Sigmoid colon (tissue), 7 donors: ENCODE results near the gene HBB. TPM values are rescaled to one million over a fixed set of nuclear protein-coding genes. Genes with fewer than 3 reads are reported as not detected.
"Not testable (repeated sequence)": the region's sequence is repeated elsewhere in the genome, so short reads cannot be mapped to it uniquely, and the experiment has no call there.

Source experiments
- DNase-seq: peaks from one replicate; pipeline ENCODE4 v3.0.0-alpha.2; 2019
- H3K27ac ChIP-seq, 4 donors: fragments of 200-600 bp; sonication (generic); one replicate each; pipeline ENCODE4 v1.5.1; 2016 to 2019; ENCODE audit warnings: mild to moderate bottlenecking in 1 of 4
- H3K27me3 ChIP-seq, 3 donors: fragments of 200-600 bp; sonication (generic); one replicate each; pipeline ENCODE4 v1.5.1; 2019; ENCODE audit warnings: mild to moderate bottlenecking in 1 of 3
- H3K36me3 ChIP-seq, 4 donors: fragments of 200-600 bp; sonication (generic); one replicate each; pipeline ENCODE4 v1.5.1; 2016 to 2019
- H3K4me1 ChIP-seq, 4 donors: fragments of 200-600 bp; sonication (generic); one replicate each; pipeline ENCODE4 v1.5.1; 2017 to 2019
- H3K4me3 ChIP-seq, 4 donors: fragments of 200-600 bp; sonication (generic); one replicate each; pipeline ENCODE4 v1.5.1; 2017 to 2019; ENCODE audit warnings: mild to moderate bottlenecking in 2 of 4, moderate library complexity in 1 of 4
- H3K9me3 ChIP-seq, 4 donors: fragments of 200-600 bp in 3 of 4; sonication (generic) in 3 of 4; one replicate each; pipeline versions ENCODE4 v1.5.1 to v1.6.1; 2013 to 2019
- CTCF ChIP-seq, 4 experiments: fragments of 450-650 bp in 3 of 4; fragments of 200-600 bp in 1 of 4; IDR thresholded peaks; one replicate each; pipeline ENCODE4 v1.5.1; 2016 to 2019; ENCODE audit warnings: antibody characterized with exemption in 4 of 4, mild to moderate bottlenecking in 3 of 4, moderate library complexity in 2 of 4
- EP300 ChIP-seq, 4 donors: sonication (generic); formaldehyde crosslinking; IDR thresholded peaks; one replicate each; pipeline ENCODE4 v1.6.1; 2017; ENCODE audit warnings: antibody characterized with exemption in 4 of 4
- POLR2A ChIP-seq, 2 donors: fragments of 450-650 bp; IDR thresholded peaks; one replicate each; pipeline ENCODE4 v1.6.1; 2016; ENCODE audit warnings: antibody characterized with exemption in 2 of 2, mild to moderate bottlenecking in 2 of 2, moderate library complexity in 2 of 2
- POLR2AphosphoS5 ChIP-seq, 4 donors: sonication (generic); formaldehyde crosslinking; IDR thresholded peaks; one replicate each; pipeline ENCODE4 v1.6.1; 2017; ENCODE audit warnings: antibody characterized with exemption in 4 of 4
- WGBS, 2 donors: extraction: QIAGEN DNeasy Blood & Tissue Kit; methylation state at CpG; one replicate each; pipeline ENCODE4 v1.1.7; 2013; 5-methylcytosine and 5-hydroxymethylcytosine counted together
- intact Hi-C: fragments of 100-400 bp; cut with DNase I; formaldehyde crosslinking; loops from one replicate; pipeline ENCODE4 v1.15.1; 2023
- polyA plus RNA-seq, 3 donors: library from polyadenylated mRNA; stranded (reverse); fragments of 200-250 nt; gene quantifications; one replicate each; pipeline ENCODE4 v1.2.3, GENCODE V29; 2013
- total RNA-seq, 4 donors: library from RNA; depleted of rRNA; stranded (reverse); fragments of >200 nt; gene quantifications; one replicate each; pipeline ENCODE4 v1.1.0, GENCODE V29; 2016
- donor health status: healthy with polysubstance abuse.
- donor health status: Bipolar disorder and iron deficiency.
- donor health status: healthy.

The HBB gene
- total and polyA plus RNA-seq, 7 donors: 1.6 to 57.3 (median 3.5) TPM; not detected in 1

- TF ChIP-seq POLR2AphosphoS5 (IDR thresholded peaks at IDR 0.05): no peak
- TF ChIP-seq EP300 (IDR thresholded peaks at IDR 0.05): no peak
- no peak for TF ChIP-seq POLR2A (IDR thresholded peaks at IDR 0.05)
- H3K27me3 ChIP-seq: no peaks in the 10 kb centered on the region
- H3K9me3 ChIP-seq: no peaks in the 10 kb centered on the region
- no peaks in the 10 kb centered on the region for H3K4me1 ChIP-seq
- no peak overlapping the region for H3K4me3 ChIP-seq
- intact Hi-C loops: no loop called here
- no peak overlapping the region for H3K27ac ChIP-seq
- DNase-seq: no peak
- H3K36me3 ChIP-seq: no peaks in the 10 kb centered on the region
- WGBS, 2 donors: 10 to 52% methylated on average over 1 of the region's 1 CpG
Observed at GRCh38 chr11:5252919-5253265, 26.0 kb upstream of the HBB start.

- H3K27ac ChIP-seq: no peak overlapping the region
- no peak overlapping the region for H3K4me3 ChIP-seq
- no peaks in the 10 kb centered on the region for H3K36me3 ChIP-seq
- no peaks in the 10 kb centered on the region for H3K9me3 ChIP-seq
- intact Hi-C loops: no loop called here
- no peaks in the 10 kb centered on the region for H3K4me1 ChIP-seq
- WGBS, 2 donors: 55 to 60% methylated on average over 9 of the region's 9 CpGs
- no peaks in the 10 kb centered on the region for H3K27me3 ChIP-seq
- TF ChIP-seq EP300 (IDR thresholded peaks at IDR 0.05) (no peak), CTCF (IDR thresholded peaks at IDR 0.05) (no peak)
- no peak for DNase-seq
Observed at GRCh38 chr11:5252192-5252918, 25.5 kb upstream of the HBB start.

GRCh38 chr11:5251746-5252145, 24.9 kb upstream of the HBB start:
- no peaks in the 10 kb centered on the region for H3K36me3 ChIP-seq
- no peaks in the 10 kb centered on the region for H3K27me3 ChIP-seq
- H3K27ac ChIP-seq: no peak overlapping the region
- WGBS, 2 donors: 49% methylated on average over 2 of the region's 2 CpGs
- TF ChIP-seq POLR2AphosphoS5 (IDR thresholded peaks at IDR 0.05) (no peak), CTCF (IDR thresholded peaks at IDR 0.05) (no peak), POLR2A (IDR thresholded peaks at IDR 0.05) (no peak), EP300 (IDR thresholded peaks at IDR 0.05) (no peak)
- no peak for DNase-seq
- H3K9me3 ChIP-seq: no peaks in the 10 kb centered on the region
- H3K4me1 ChIP-seq: no peaks in the 10 kb centered on the region
- intact Hi-C loops: no loop called here
- no peak overlapping the region for H3K4me3 ChIP-seq

GRCh38 chr11:5250543-5251204, 23.8 kb upstream of the HBB start:
- intact Hi-C loops: no loop called here
- Histone ChIP-seq H3K4me3 (no peak overlapping the region), H3K4me1 (no peaks in the 10 kb centered on the region), H3K27me3 (no peaks in the 10 kb centered on the region), H3K36me3 (no peaks in the 10 kb centered on the region), H3K27ac (no peak overlapping the region), H3K9me3 (no peaks in the 10 kb centered on the region)
- WGBS, 2 donors: 80 to 90% methylated on average over 4 of the region's 4 CpGs
- no peak for DNase-seq
- no peak for TF ChIP-seq EP300 (IDR thresholded peaks at IDR 0.05)
- TF ChIP-seq POLR2AphosphoS5 (IDR thresholded peaks at IDR 0.05): no peak
- no peak for TF ChIP-seq POLR2A (IDR thresholded peaks at IDR 0.05)
- no peak for TF ChIP-seq CTCF (IDR thresholded peaks at IDR 0.05)

- DNase-seq, intact Hi-C loops, H3K36me3 ChIP-seq, H3K4me3 ChIP-seq, H3K4me1 ChIP-seq, H3K9me3 ChIP-seq, H3K27ac ChIP-seq, H3K27me3 ChIP-seq: not testable (repeated sequence)
- WGBS, 2 donors: 77 to 81% methylated on average over 3 of the region's 9 CpGs
Observed at GRCh38 chr11:5249807-5250396, 23.0 kb upstream of the HBB start, which contains the start of gene HBG1. Gene HBG1 (minus strand): TSS chr11:5249857. CDS start chr11:5249804, 53 bp downstream.

GRCh38 chr11:5248498-5248897, 21.6 kb upstream of the HBB start:
- H3K4me3 ChIP-seq, H3K27ac ChIP-seq, H3K4me1 ChIP-seq, DNase-seq, H3K27me3 ChIP-seq, H3K36me3 ChIP-seq, H3K9me3 ChIP-seq, intact Hi-C loops: not testable (repeated sequence)
- 24 to 84% methylated on average over 7 of the region's 7 CpGs for WGBS, 2 donors
